K562 (cell line): ENCODE results near the gene ANKRD13B. TPM values are rescaled to one million over a fixed set of nuclear protein-coding genes. Genes with fewer than 3 reads are reported as not detected.

Source experiments
- ATAC-seq: fragments of 200-7000 bp; cut with Tn5 transposase; 3 replicates; pipeline ENCODE4 v1.9.1; 2020; ENCODE audit warnings: moderate library complexity
- BruUV-seq: library from RNA; stranded (reverse); fragments of 400-500 nt; replicated peaks from 2 replicates; lab custom pipeline; 2021; lab: Mats Ljungman, UMichigan
- CTCF ChIA-PET: fragments of 300-600 bp; formaldehyde crosslinking; extraction: SDS; loops from one replicate; lab custom pipeline; 2021; ENCODE audit warnings: low intra/inter-chr PET ratio; lab: Yijun Ruan, JAX
- POLR2A ChIA-PET: fragments of 300-600, 350-650 bp; sonication (Branson Sonifier 250); formaldehyde crosslinking; extraction: SDS; loops from one replicate; lab custom pipeline; 2021; ENCODE audit warnings: antibody characterized with exemption, inconsistent platforms; lab: Yijun Ruan, JAX
- DNase-seq, 4 experiments: peaks; one replicate each; pipeline versions ENCODE4 v3.0.0 to v3.0.0-alpha.2; 2011 to 2018; ENCODE audit warnings: low spot score in 3 of 4, mixed read lengths in 3 of 4; ENCODE audit errors: extremely low read depth in 1 of 4
- FAIRE-seq: peaks from 2 replicates; lab custom pipeline; 2011; peaks lifted over from hg19 to GRCh38; lab: Jason Lieb, UNC
- H2AFZ ChIP-seq: 2 replicates; pipeline ENCODE4 v1.6.0; 2011; ENCODE audit warnings: low read depth, low read length, control low read depth, inconsistent platforms
- H3K27ac ChIP-seq: fragments of 200-600 bp; 3 replicates; pipeline ENCODE4 v1.8.0; 2011; ENCODE audit warnings: low read depth, mild to moderate bottlenecking, control low read depth, inconsistent platforms, low read length, moderate library complexity, mixed read lengths; ENCODE audit errors: extremely low read depth
- H3K27me3 ChIP-seq, 2 experiments: fragments of 300-600 bp in 1 of 2; 2 replicates in 1 of 2; 3 replicates in 1 of 2; pipeline versions ENCODE4 v1.6.0 to v1.8.0; 2011; ENCODE audit warnings: inconsistent platforms in 2 of 2, low read length in 2 of 2, mild to moderate bottlenecking in 1 of 2, mixed read lengths in 1 of 2, moderate library complexity in 1 of 2; ENCODE audit not compliant: control insufficient read depth in 2 of 2, insufficient read depth in 2 of 2
- H3K36me3 ChIP-seq: fragments of 300-600 bp; 3 replicates; pipeline ENCODE4 v1.8.0; 2011; ENCODE audit warnings: mild to moderate bottlenecking, low read length, inconsistent platforms; ENCODE audit not compliant: control insufficient read depth, insufficient read depth
- H3K4me1 ChIP-seq, 2 experiments: fragments of 200-600 bp in 1 of 2; replicated peaks in 1 of 2; 2 replicates in 1 of 2; 3 replicates in 1 of 2; pipeline versions ENCODE4 v1.5.1 to v1.8.0; 2011; ENCODE audit warnings: inconsistent platforms in 2 of 2, low read length in 2 of 2, mild to moderate bottlenecking in 1 of 2, mixed read lengths in 1 of 2, moderate library complexity in 1 of 2; ENCODE audit not compliant: control insufficient read depth in 2 of 2, insufficient read depth in 2 of 2
- H3K4me2 ChIP-seq: 2 replicates; pipeline ENCODE4 v1.6.1; 2011; ENCODE audit warnings: low read length, control low read depth, inconsistent platforms, mixed read lengths; ENCODE audit not compliant: insufficient read depth
- H3K4me3 ChIP-seq: fragments of 200-600 bp; sonication (generic), shearing (Covaris generic); 2 replicates; pipeline ENCODE4 v1.5.1; 2016; ENCODE audit warnings: control low read depth, inconsistent platforms
- H3K79me2 ChIP-seq: fragments of 200-600 bp; 3 replicates; pipeline ENCODE4 v1.8.0; 2011; ENCODE audit warnings: low read length, inconsistent platforms; ENCODE audit not compliant: control insufficient read depth, insufficient read depth
- H3K9ac ChIP-seq, 2 experiments: 2 replicates each; pipeline versions ENCODE4 v1.6.0 to v1.6.1; 2011; ENCODE audit warnings: low read depth in 2 of 2, low read length in 2 of 2, control low read depth in 1 of 2, inconsistent platforms in 1 of 2, mild to moderate bottlenecking in 1 of 2, mixed read lengths in 1 of 2; ENCODE audit not compliant: insufficient read depth in 1 of 2
- H3K9me1 ChIP-seq: one replicate; pipeline ENCODE4 v1.6.0; 2011; ENCODE audit warnings: inconsistent platforms, mild to moderate bottlenecking, low read length, moderate library complexity; ENCODE audit not compliant: control insufficient read depth, insufficient read depth
- H3K9me3 ChIP-seq: replicated peaks from 2 replicates; pipeline ENCODE4 v1.5.1; 2011; ENCODE audit warnings: low read depth, low read length, inconsistent platforms; ENCODE audit not compliant: control insufficient read depth, insufficient read depth
- H4K20me1 ChIP-seq: replicated peaks from 2 replicates; pipeline ENCODE4 v1.6.1; 2011; ENCODE audit warnings: low read length, inconsistent platforms, mixed read lengths; ENCODE audit not compliant: control insufficient read depth, insufficient read depth
- AFF4 ChIP-seq: sonication (generic); formaldehyde crosslinking; IDR thresholded peaks from 2 replicates; pipeline ENCODE4 v1.8.0; 2023; ENCODE audit warnings: mild to moderate bottlenecking, missing genetic modification reagents
- BHLHE40 ChIP-seq: IDR thresholded peaks from 2 replicates; pipeline ENCODE4 v1.6.1; 2011; ENCODE audit warnings: low read length, improper control_type of control experiment
- BRCA1 ChIP-seq, 2 experiments: fragments of 450-650 bp in 1 of 2; sonication (generic) in 1 of 2; formaldehyde crosslinking in 1 of 2; IDR thresholded peaks; 2 replicates each; pipeline versions ENCODE4 v1.5.0 to v1.6.1; 2017 to 2020; ENCODE audit warnings: mild to moderate bottlenecking in 1 of 2, missing genetic modification reagents in 1 of 2
- CBFB ChIP-seq: sonication (generic); formaldehyde crosslinking; IDR thresholded peaks from 2 replicates; pipeline ENCODE4 v1.4.0; 2020; ENCODE audit warnings: mild to moderate bottlenecking, missing genetic modification reagents
- EWSR1 ChIP-seq: fragments of 450-650 bp; IDR thresholded peaks from 2 replicates; pipeline ENCODE4 v1.6.1; 2018; ENCODE audit warnings: borderline replicate concordance, mild to moderate bottlenecking, low read depth, moderate library complexity; ENCODE audit not compliant: partially characterized antibody
- NFYB ChIP-seq: IDR thresholded peaks from 2 replicates; pipeline ENCODE4 v1.6.1; 2011; ENCODE audit warnings: mild to moderate bottlenecking, moderate library complexity; ENCODE audit not compliant: insufficient read length; ENCODE audit errors: extremely low read depth
- PATZ1 ChIP-seq: fragments of 250-450 bp; sonication (Bioruptor Pico); IDR thresholded peaks from 2 replicates; pipeline ENCODE4 v1.5.0; 2020; ENCODE audit warnings: mild to moderate bottlenecking, borderline replicate concordance
- TAL1 ChIP-seq: fragments of 450-650 bp; IDR thresholded peaks from 2 replicates; pipeline ENCODE4 v1.6.1; 2016; ENCODE audit warnings: mild to moderate bottlenecking
- ZNF124 ChIP-seq: sonication (generic); formaldehyde crosslinking; IDR thresholded peaks from 2 replicates; pipeline ENCODE4 v1.8.1; 2022; ENCODE audit warnings: missing genetic modification reagents
- ZNF274 ChIP-seq: IDR thresholded peaks from 2 replicates; pipeline ENCODE4 v1.6.1; 2011; ENCODE audit warnings: low read depth, mild to moderate bottlenecking, low read length, moderate library complexity, borderline replicate concordance
- ZNF384 ChIP-seq: IDR thresholded peaks from 2 replicates; pipeline ENCODE4 v1.6.1; 2012; ENCODE audit warnings: low read depth, low read length, improper control_type of control experiment
- WGBS: fragments of 100-300 bp; shearing (Covaris generic); methylation state at CpG from one replicate; pipeline ENCODE4 v1.1.6; 2016; ENCODE audit warnings: low coverage, mixed read lengths; ENCODE audit not compliant: insufficient coverage; ENCODE audit errors: missing lambda C conversion rate; 5-methylcytosine and 5-hydroxymethylcytosine counted together
- in situ Hi-C: fragments of 300-500 bp; cut with MboI; formaldehyde crosslinking; loops from 4 replicates; pipeline ENCODE4 v1.15.0; 2018; ENCODE audit warnings: inconsistent platforms, mixed read lengths
- intact Hi-C: fragments of 100-400 bp; cut with micrococcal nuclease; formaldehyde crosslinking; loops from 2 replicates; pipeline ENCODE4 v1.14.2; 2022
- polyA plus RNA-seq, 8 experiments: library from polyadenylated mRNA; depleted of rRNA in 4 of 8; stranded (reverse) in 5 of 8; unstranded in 3 of 8; fragments of >200 nt; fragmentation: Nextera tagmentation in 2 of 8; fragmentation: Illumina TruSeq in 1 of 8; extraction: Ambion mirVana in 2 of 8; extraction: Trizol in 1 of 8; gene quantifications; 2 replicates each; pipeline versions ENCODE4 v1.2.1 to v1.2.3, GENCODE V29; 2011 to 2014; ENCODE audit warnings: inconsistent platforms in 1 of 8, missing spikeins in 1 of 8
- total RNA-seq, 7 experiments: library from RNA; depleted of rRNA in 6 of 7; stranded (reverse); fragments of >200 nt in 6 of 7; fragmentation: Illumina TruSeq in 2 of 7; extraction: Trizol in 2 of 7; gene quantifications; 2 replicates each; pipeline versions ENCODE4 v1.2.1 to v1.2.3, GENCODE V29; 2011 to 2021; ENCODE audit warnings: low replicate concordance in 1 of 7

ANKRD13B gene
- total and polyA plus RNA-seq, 9 of the 15 experiments (the other 6 are each of a cell fraction or from before 2014, with no cell fraction given), result 0.15 to 28.1 (median 4.6) TPM

DNA sequence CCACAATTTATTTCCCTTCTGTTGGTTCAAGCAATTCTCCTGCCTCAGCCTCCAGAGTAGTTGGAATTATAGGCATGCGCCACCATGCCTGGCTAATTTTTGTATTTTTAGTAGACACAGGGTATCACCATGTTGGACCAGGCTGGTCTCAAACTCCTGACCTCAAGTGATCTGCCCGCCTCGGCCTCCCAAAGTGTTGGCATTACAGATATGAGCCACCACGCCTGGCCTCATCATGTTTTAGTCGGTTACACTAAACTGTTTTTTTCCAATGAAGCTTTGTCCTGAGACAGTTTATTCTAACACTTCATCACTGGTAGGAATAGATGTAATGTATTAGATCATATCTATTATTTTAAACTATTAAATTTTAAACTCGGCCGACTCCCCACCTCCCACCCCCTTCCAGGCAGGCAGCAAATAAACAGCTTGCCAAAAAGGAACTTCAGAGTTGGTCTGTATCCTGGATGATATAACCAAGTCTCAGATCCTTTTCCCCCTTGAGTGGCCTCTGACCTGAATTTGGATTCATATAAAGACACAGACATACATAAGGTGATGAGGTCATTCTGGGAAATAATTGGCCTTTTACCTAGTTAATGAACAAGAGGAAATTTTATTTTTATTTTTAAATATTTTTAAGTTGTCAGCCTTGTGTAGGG, 48.2 kb downstream of the ANKRD13B start:
- 86% methylated on average over 7 of the region's 7 CpGs for WGBS
- in situ Hi-C loops, result loop anchor here (5.0 kb wide), 2 partner anchors 136 to 291 kb away; partner anchors contain the start of gene SSH2

More for the DNA sequence above, 48.2 kb downstream of the ANKRD13B start:
- H2AFZ ChIP-seq, result no peak overlapping the region
- H3K27ac ChIP-seq, result no peak overlapping the region
- no peaks in the 10 kb centered on the region for H3K36me3 ChIP-seq
- no peak for FAIRE-seq
- intact Hi-C loops, result no loop called here
- ChIA-PET POLR2A (interaction anchor here (0.6 to 1.6 kb wide), 3 partner anchors 15 to 173 kb away, joined by 3 to 4 read pairs (median 3); no protein-coding TSS in a partner anchor), CTCF (no interaction called here)
- H3K79me2 ChIP-seq, result no peaks in the 10 kb centered on the region
- no peak for TF ChIP-seq EWSR1
- TF ChIP-seq ZNF384, result no peak
- TF ChIP-seq BHLHE40, result no peak
- no peak for TF ChIP-seq NFYB
- TF ChIP-seq TAL1, result no peak
- no peak for TF ChIP-seq CBFB (CRISPR knock-in tag)
- TF ChIP-seq BRCA1 (IDR thresholded peaks at IDR 0.05), result no peak
- no peak for TF ChIP-seq BRCA1 (CRISPR knock-in tag; IDR thresholded peaks at IDR 0.05)
- no peak for TF ChIP-seq ZNF274
- no peak for TF ChIP-seq PATZ1 (CRISPR knock-in tag)
- TF ChIP-seq AFF4 (CRISPR knock-in tag), result no peak
- TF ChIP-seq ZNF124 (CRISPR knock-in tag), result no peak
- no peaks in the 10 kb centered on the region for H3K9me1 ChIP-seq
- no TSS peak for BruUV-seq
- DNase-seq, result no peak
- H3K4me2 ChIP-seq, result no peak overlapping the region
- H3K9ac ChIP-seq, result no peak overlapping the region
- no peaks in the 10 kb centered on the region for H3K27me3 ChIP-seq
- H3K9me3 ChIP-seq, result no peaks in the 10 kb centered on the region
- H3K4me1 ChIP-seq, result peaks cover 12 to 28% of the 10 kb centered on the region in 2 experiments
- no peaks in the 10 kb centered on the region; the same call in 1 of the 2 replicates for H4K20me1 ChIP-seq
- no peak for ATAC-seq
- H3K4me3 ChIP-seq, result no peak overlapping the region
